ENCODE data around the gene ARFGEF3. TPM values are rescaled to one million over a fixed set of nuclear protein-coding genes. Genes with fewer than 3 reads are reported as not detected.

The ARFGEF3 gene
- total RNA-seq, 2 donors from 2014 or later = 1.7 to 3.7 TPM

GRCh38 chr6:138266095-138266494 is 104.4 kb downstream of the ARFGEF3 start:
- H3K36me3 ChIP-seq = no peaks in the 10 kb centered on the region
- no peaks in the 10 kb centered on the region for H3K9me3 ChIP-seq
- H3K4me3 ChIP-seq = no peak overlapping the region
- no peak overlapping the region for H3K27ac ChIP-seq
- TF ChIP-seq, protein P1, sequence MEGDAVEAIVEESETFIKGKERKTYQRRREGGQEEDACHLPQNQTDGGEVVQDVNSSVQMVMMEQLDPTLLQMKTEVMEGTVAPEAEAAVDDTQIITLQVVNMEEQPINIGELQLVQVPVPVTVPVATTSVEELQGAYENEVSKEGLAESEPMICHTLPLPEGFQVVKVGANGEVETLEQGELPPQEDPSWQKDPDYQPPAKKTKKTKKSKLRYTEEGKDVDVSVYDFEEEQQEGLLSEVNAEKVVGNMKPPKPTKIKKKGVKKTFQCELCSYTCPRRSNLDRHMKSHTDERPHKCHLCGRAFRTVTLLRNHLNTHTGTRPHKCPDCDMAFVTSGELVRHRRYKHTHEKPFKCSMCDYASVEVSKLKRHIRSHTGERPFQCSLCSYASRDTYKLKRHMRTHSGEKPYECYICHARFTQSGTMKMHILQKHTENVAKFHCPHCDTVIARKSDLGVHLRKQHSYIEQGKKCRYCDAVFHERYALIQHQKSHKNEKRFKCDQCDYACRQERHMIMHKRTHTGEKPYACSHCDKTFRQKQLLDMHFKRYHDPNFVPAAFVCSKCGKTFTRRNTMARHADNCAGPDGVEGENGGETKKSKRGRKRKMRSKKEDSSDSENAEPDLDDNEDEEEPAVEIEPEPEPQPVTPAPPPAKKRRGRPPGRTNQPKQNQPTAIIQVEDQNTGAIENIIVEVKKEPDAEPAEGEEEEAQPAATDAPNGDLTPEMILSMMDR (IDR thresholded peaks at IDR 0.05) = no peak
- no peaks in the 10 kb centered on the region for H3K27me3 ChIP-seq
- DNase-seq (ENCODE audit: low spot score) = no peak
- H3K4me1 ChIP-seq = no peaks in the 10 kb centered on the region

- Histone ChIP-seq H3K27ac (no peak overlapping the region), H3K4me1 (no peaks in the 10 kb centered on the region), H3K27me3 (no peaks in the 10 kb centered on the region), H3K9me3 (no peaks in the 10 kb centered on the region), H3K36me3 (no peaks in the 10 kb centered on the region), H3K4me3 (no peak overlapping the region)
- no peak for DNase-seq (ENCODE audit: low spot score)
- TF ChIP-seq, protein P1 (IDR thresholded peaks at IDR 0.05) = no peak
These were observed 106.5 kb downstream of the ARFGEF3 start for GRCh38 chr6:138267971-138268895.

GRCh38 chr6:138271451-138271850 is 109.7 kb downstream of the ARFGEF3 start:
- Histone ChIP-seq H3K4me1 (no peaks in the 10 kb centered on the region), H3K27me3 (no peaks in the 10 kb centered on the region), H3K36me3 (no peaks in the 10 kb centered on the region), H3K4me3 (no peak overlapping the region), H3K9me3 (no peaks in the 10 kb centered on the region), H3K27ac (no peak overlapping the region)
- TF ChIP-seq, protein P1 (IDR thresholded peaks at IDR 0.05) = no peak
- DNase-seq (ENCODE audit: low spot score) = no peak

- no peak for DNase-seq (ENCODE audit: low spot score)
- no peak overlapping the region for H3K4me3 ChIP-seq
- H3K27ac ChIP-seq = no peak overlapping the region
- H3K9me3 ChIP-seq = no peaks in the 10 kb centered on the region
- no peaks in the 10 kb centered on the region for H3K36me3 ChIP-seq
- H3K4me1 ChIP-seq = no peaks in the 10 kb centered on the region
- TF ChIP-seq, protein P1 (IDR thresholded peaks at IDR 0.05) = no peak
- H3K27me3 ChIP-seq = no peaks in the 10 kb centered on the region
These were observed 111.0 kb downstream of the ARFGEF3 start for GRCh38 chr6:138272533-138273315.

- DNase-seq (ENCODE audit: low spot score) = no peak
These were observed 114.2 kb downstream of the ARFGEF3 start for GRCh38 chr6:138275976-138276375.

More at GRCh38 chr6:138275976-138276375, 114.2 kb downstream of the ARFGEF3 start:
- TF ChIP-seq, protein P1 (IDR thresholded peaks at IDR 0.05) = no peak
- Histone ChIP-seq H3K36me3 (no peaks in the 10 kb centered on the region), H3K4me3 (no peak overlapping the region), H3K27me3 (no peaks in the 10 kb centered on the region), H3K27ac (no peak overlapping the region), H3K4me1 (no peaks in the 10 kb centered on the region), H3K9me3 (no peaks in the 10 kb centered on the region)

Measured in right atrium auricular region (tissue), 2 donors.